ENCODE measurements around the gene MPZL3.

GRCh38 chr11:118233850-118234249 lies 18.3 kb downstream of the MPZL3 start:
- TF ChIP-seq POLR2AphosphoS5 (IDR thresholded peaks at IDR 0.05) (no peak), POLR2A (IDR thresholded peaks at IDR 0.05) (no peak)
- TF ChIP-seq, protein P1, sequence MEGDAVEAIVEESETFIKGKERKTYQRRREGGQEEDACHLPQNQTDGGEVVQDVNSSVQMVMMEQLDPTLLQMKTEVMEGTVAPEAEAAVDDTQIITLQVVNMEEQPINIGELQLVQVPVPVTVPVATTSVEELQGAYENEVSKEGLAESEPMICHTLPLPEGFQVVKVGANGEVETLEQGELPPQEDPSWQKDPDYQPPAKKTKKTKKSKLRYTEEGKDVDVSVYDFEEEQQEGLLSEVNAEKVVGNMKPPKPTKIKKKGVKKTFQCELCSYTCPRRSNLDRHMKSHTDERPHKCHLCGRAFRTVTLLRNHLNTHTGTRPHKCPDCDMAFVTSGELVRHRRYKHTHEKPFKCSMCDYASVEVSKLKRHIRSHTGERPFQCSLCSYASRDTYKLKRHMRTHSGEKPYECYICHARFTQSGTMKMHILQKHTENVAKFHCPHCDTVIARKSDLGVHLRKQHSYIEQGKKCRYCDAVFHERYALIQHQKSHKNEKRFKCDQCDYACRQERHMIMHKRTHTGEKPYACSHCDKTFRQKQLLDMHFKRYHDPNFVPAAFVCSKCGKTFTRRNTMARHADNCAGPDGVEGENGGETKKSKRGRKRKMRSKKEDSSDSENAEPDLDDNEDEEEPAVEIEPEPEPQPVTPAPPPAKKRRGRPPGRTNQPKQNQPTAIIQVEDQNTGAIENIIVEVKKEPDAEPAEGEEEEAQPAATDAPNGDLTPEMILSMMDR (IDR thresholded peaks at IDR 0.05): no peak
